GM23338 (cell line): ENCODE measurements around the gene NKD1. TPM values are rescaled to one million over a fixed set of nuclear protein-coding genes. Genes with fewer than 3 reads are reported as not detected.
A peak's percentile ranks its signal among the peaks of the same experiment; 100 is the strongest.

Experiments
- ATAC-seq: fragments of 200-7000 bp; cut with Tn5 transposase; 3 replicates; pipeline ENCODE4 v1.9.1; 2020
- DNase-seq: peaks from one replicate; pipeline ENCODE4 v3.0.0-alpha.2; 2015; ENCODE audit warnings: low spot score
- H2AFZ ChIP-seq: fragments of 200-600 bp; sonication (generic); 2 replicates; pipeline ENCODE4 v1.8.0; 2016; ENCODE audit warnings: antibody characterized with exemption, mild to moderate bottlenecking, moderate library complexity
- H3F3A ChIP-seq: fragments of 200-600 bp; sonication (generic); replicated peaks from 2 replicates; pipeline ENCODE4 v1.8.0; 2017; ENCODE audit warnings: antibody characterized with exemption, mixed run types, low read depth
- H3K27ac ChIP-seq: fragments of 200-600 bp; sonication (generic); 2 replicates; pipeline ENCODE4 v1.6.1; 2016; ENCODE audit warnings: low read depth
- H3K27me3 ChIP-seq: fragments of 200-600 bp; sonication (generic); 2 replicates; pipeline ENCODE4 v1.8.0; 2016; ENCODE audit warnings: mild to moderate bottlenecking, mixed run types, moderate library complexity; ENCODE audit not compliant: insufficient read depth
- H3K36me3 ChIP-seq: fragments of 200-600 bp; sonication (generic); 2 replicates; pipeline ENCODE4 v1.8.0; 2016; ENCODE audit warnings: mild to moderate bottlenecking; ENCODE audit not compliant: insufficient read depth
- H3K4me1 ChIP-seq: fragments of 200-600 bp; sonication (generic); 2 replicates; pipeline ENCODE4 v1.8.0; 2016; ENCODE audit warnings: mild to moderate bottlenecking, moderate library complexity; ENCODE audit not compliant: insufficient read depth
- H3K4me2 ChIP-seq: fragments of 200-600 bp; sonication (generic); 2 replicates; pipeline ENCODE4 v1.7.1; 2017; ENCODE audit warnings: mixed run types
- H3K4me3 ChIP-seq: fragments of 200-600 bp; sonication (generic); 2 replicates; pipeline ENCODE4 v1.6.1; 2016; ENCODE audit warnings: mixed run types
- H3K79me2 ChIP-seq: fragments of 200-600 bp; sonication (generic); replicated peaks from 2 replicates; pipeline ENCODE4 v1.8.0; 2017; ENCODE audit warnings: mild to moderate bottlenecking; ENCODE audit not compliant: insufficient read depth
- H3K9me2 ChIP-seq: fragments of 200-600 bp; sonication (generic); 2 replicates; pipeline ENCODE4 v1.8.0; 2017; ENCODE audit not compliant: insufficient read depth
- H4K20me1 ChIP-seq: fragments of 200-600 bp; sonication (generic); replicated peaks from 2 replicates; pipeline ENCODE4 v1.8.0; 2017; ENCODE audit warnings: mild to moderate bottlenecking; ENCODE audit not compliant: insufficient read depth
- H3K27ac Mint-ChIP-seq: 2 replicates; pipeline ENCODE4 v1.8.0; 2020; ENCODE audit warnings: inconsistent platforms, mild to moderate bottlenecking, moderate library complexity, mixed read lengths
- H3K27me3 Mint-ChIP-seq: 3 replicates; pipeline ENCODE4 v1.8.0; 2022; ENCODE audit warnings: low read depth, mild to moderate bottlenecking, moderate library complexity, mixed read lengths, inconsistent platforms; ENCODE audit not compliant: insufficient read depth, poor library complexity
- H3K36me3 Mint-ChIP-seq: 3 replicates; pipeline ENCODE4 v1.8.0; 2021; ENCODE audit warnings: low read depth, mild to moderate bottlenecking, inconsistent platforms, moderate library complexity, mixed read lengths
- H3K4me1 Mint-ChIP-seq: 3 replicates; pipeline ENCODE4 v1.8.0; 2020; ENCODE audit warnings: mild to moderate bottlenecking, inconsistent platforms, mixed read lengths
- H3K4me3 Mint-ChIP-seq: 3 replicates; pipeline ENCODE4 v1.8.0; 2021; ENCODE audit warnings: moderate library complexity, mild to moderate bottlenecking, inconsistent platforms, mixed read lengths
- H3K9me3 Mint-ChIP-seq: 3 replicates; pipeline ENCODE4 v1.8.0; 2020; ENCODE audit warnings: moderate library complexity, mild to moderate bottlenecking, inconsistent platforms, mixed read lengths
- CREB1 ChIP-seq: fragments of 250-450 bp; sonication (Bioruptor Pico); IDR thresholded peaks from 2 replicates; pipeline ENCODE4 v1.5.0; 2020; ENCODE audit warnings: low read depth, mild to moderate bottlenecking, moderate library complexity
- EZH2 ChIP-seq: fragments of 200-600 bp; sonication (generic); IDR thresholded peaks from one replicate; pipeline ENCODE4 v1.8.0; 2017; ENCODE audit warnings: antibody characterized with exemption, mild to moderate bottlenecking, low read depth; ENCODE audit not compliant: unreplicated experiment
- JUNB ChIP-seq: IDR thresholded peaks from one replicate; pipeline ENCODE4 v1.6.1; 2016; ENCODE audit warnings: antibody characterized with exemption; ENCODE audit not compliant: unreplicated experiment
- NANOG ChIP-seq: IDR thresholded peaks from 2 replicates; pipeline ENCODE4 v1.6.1; 2016; ENCODE audit warnings: antibody characterized with exemption, borderline replicate concordance
- POLR2AphosphoS5 ChIP-seq: IDR thresholded peaks from 2 replicates; pipeline ENCODE4 v1.6.1; 2016; ENCODE audit warnings: antibody characterized with exemption, low read depth
- REST ChIP-seq: IDR thresholded peaks from one replicate; pipeline ENCODE4 v1.6.1; 2018; ENCODE audit warnings: antibody characterized with exemption; ENCODE audit not compliant: unreplicated experiment
- STAT1 ChIP-seq: IDR thresholded peaks from one replicate; pipeline ENCODE4 v1.6.1; 2016; ENCODE audit warnings: antibody characterized with exemption; ENCODE audit not compliant: unreplicated experiment
- ZNF331 ChIP-seq: fragments of 250-450 bp; sonication (Bioruptor Pico); IDR thresholded peaks from 2 replicates; pipeline ENCODE4 v1.5.0; 2020; ENCODE audit warnings: low read depth, mild to moderate bottlenecking, moderate library complexity
- polyA plus RNA-seq: library from polyadenylated mRNA; unstranded; fragments of >200 nt; fragmentation: Nextera tagmentation; extraction: Ambion mirVana; gene quantifications from 2 replicates; pipeline ENCODE4 v1.2.1, GENCODE V29; 2016
- total RNA-seq: library from RNA; depleted of rRNA; stranded (reverse); fragments of >200 nt; shearing (Covaris generic); gene quantifications from 2 replicates; pipeline ENCODE4 v1.2.3, GENCODE V29; 2014
- TF ChIP-seq, protein P1 (sequence below), 2 experiments: fragments of 200-600 bp in 1 of 2; sonication (generic) in 1 of 2; conservative IDR thresholded peaks; 2 replicates each; pipeline versions ENCODE4 v1.5.1 to v1.6.1; 2016 to 2017; ENCODE audit warnings: antibody characterized with exemption in 2 of 2, low read depth in 2 of 2, mild to moderate bottlenecking in 2 of 2, moderate library complexity in 1 of 2
- TF ChIP-seq, protein P2 (sequence below): fragments of 250-450 bp; sonication (Bioruptor Pico); IDR thresholded peaks from 2 replicates; pipeline ENCODE4 v1.5.0; 2020; ENCODE audit warnings: mild to moderate bottlenecking, moderate library complexity

Gene NKD1
- total and polyA plus RNA-seq, 2 experiments from 2014 or later = 2.1 to 2.3 TPM

GRCh38 chr16:50692999-50693781 is 145.0 kb downstream of the NKD1 start, which contains the start of gene NOD2:
NOD2 (plus strand) TSS chr16:50693606; CDS start chr16:50699496, 5,890 bp downstream.
- no peak within 1 kb of the TSS for H3K27ac Mint-ChIP-seq
- H3K36me3 Mint-ChIP-seq = no peaks in the 10 kb centered on the region
- H2AFZ ChIP-seq = peak within 1 kb of the TSS; percentile 99
- TF ChIP-seq, protein P1, sequence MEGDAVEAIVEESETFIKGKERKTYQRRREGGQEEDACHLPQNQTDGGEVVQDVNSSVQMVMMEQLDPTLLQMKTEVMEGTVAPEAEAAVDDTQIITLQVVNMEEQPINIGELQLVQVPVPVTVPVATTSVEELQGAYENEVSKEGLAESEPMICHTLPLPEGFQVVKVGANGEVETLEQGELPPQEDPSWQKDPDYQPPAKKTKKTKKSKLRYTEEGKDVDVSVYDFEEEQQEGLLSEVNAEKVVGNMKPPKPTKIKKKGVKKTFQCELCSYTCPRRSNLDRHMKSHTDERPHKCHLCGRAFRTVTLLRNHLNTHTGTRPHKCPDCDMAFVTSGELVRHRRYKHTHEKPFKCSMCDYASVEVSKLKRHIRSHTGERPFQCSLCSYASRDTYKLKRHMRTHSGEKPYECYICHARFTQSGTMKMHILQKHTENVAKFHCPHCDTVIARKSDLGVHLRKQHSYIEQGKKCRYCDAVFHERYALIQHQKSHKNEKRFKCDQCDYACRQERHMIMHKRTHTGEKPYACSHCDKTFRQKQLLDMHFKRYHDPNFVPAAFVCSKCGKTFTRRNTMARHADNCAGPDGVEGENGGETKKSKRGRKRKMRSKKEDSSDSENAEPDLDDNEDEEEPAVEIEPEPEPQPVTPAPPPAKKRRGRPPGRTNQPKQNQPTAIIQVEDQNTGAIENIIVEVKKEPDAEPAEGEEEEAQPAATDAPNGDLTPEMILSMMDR (conservative IDR thresholded peaks at IDR 0.05; ENCODE audit: low read depth in 2 of 2) = no peak
- H3K27me3 ChIP-seq = peaks cover 19% of the 10 kb centered on the region
- H3K4me3 ChIP-seq = peak within 1 kb of the TSS; percentile 63
- ATAC-seq (peak; percentile 94), DNase-seq (peak; percentile 68)
- no peaks in the 10 kb centered on the region for H4K20me1 ChIP-seq
- H3K79me2 ChIP-seq = no peaks in the 10 kb centered on the region
- H3K27me3 Mint-ChIP-seq = peaks cover 24% of the 10 kb centered on the region
- H3K4me1 Mint-ChIP-seq = peaks cover 3% of the 10 kb centered on the region
- peak within 1 kb of the TSS; percentile 69 for H3K4me3 Mint-ChIP-seq
- H3K36me3 ChIP-seq = no peaks in the 10 kb centered on the region
- H3K4me2 ChIP-seq = peak within 1 kb of the TSS; percentile 85
- no peak within 1 kb of the TSS for H3K27ac ChIP-seq
- no peaks in the 10 kb centered on the region for H3K9me2 ChIP-seq
- no peaks in the 10 kb centered on the region for H3K4me1 ChIP-seq
- H3K9me3 Mint-ChIP-seq = no peaks in the 10 kb centered on the region
- no peaks in the 10 kb centered on the region for H3F3A ChIP-seq

- H3K27me3 Mint-ChIP-seq = peaks cover 24% of the 10 kb centered on the region
- Histone ChIP-seq H3K4me3 (no peak overlapping the region), H3K27ac (no peak overlapping the region), H3F3A (no peaks in the 10 kb centered on the region), H2AFZ (no peak overlapping the region), H3K4me1 (no peaks in the 10 kb centered on the region), H3K9me2 (no peaks in the 10 kb centered on the region), H3K4me2 (no peak overlapping the region), H3K27me3 (peaks cover 19% of the 10 kb centered on the region), H3K36me3 (no peaks in the 10 kb centered on the region), H4K20me1 (no peaks in the 10 kb centered on the region), H3K79me2 (no peaks in the 10 kb centered on the region)
- H3K4me3 Mint-ChIP-seq = peak overlapping the region; percentile 67
- H3K27ac Mint-ChIP-seq = no peak overlapping the region
- peaks cover 3% of the 10 kb centered on the region for H3K4me1 Mint-ChIP-seq
- DNase-seq (no peak), ATAC-seq (no peak)
- no peaks in the 10 kb centered on the region for H3K9me3 Mint-ChIP-seq
- no peaks in the 10 kb centered on the region for H3K36me3 Mint-ChIP-seq
- TF ChIP-seq STAT1 (no peak), NANOG (no peak), EZH2 (no peak), POLR2AphosphoS5 (no peak), ZNF331 (CRISPR knock-in tag) (no peak), JUNB (no peak), REST (no peak), CREB1 (CRISPR knock-in tag) (no peak)
- TF ChIP-seq, protein P2, sequence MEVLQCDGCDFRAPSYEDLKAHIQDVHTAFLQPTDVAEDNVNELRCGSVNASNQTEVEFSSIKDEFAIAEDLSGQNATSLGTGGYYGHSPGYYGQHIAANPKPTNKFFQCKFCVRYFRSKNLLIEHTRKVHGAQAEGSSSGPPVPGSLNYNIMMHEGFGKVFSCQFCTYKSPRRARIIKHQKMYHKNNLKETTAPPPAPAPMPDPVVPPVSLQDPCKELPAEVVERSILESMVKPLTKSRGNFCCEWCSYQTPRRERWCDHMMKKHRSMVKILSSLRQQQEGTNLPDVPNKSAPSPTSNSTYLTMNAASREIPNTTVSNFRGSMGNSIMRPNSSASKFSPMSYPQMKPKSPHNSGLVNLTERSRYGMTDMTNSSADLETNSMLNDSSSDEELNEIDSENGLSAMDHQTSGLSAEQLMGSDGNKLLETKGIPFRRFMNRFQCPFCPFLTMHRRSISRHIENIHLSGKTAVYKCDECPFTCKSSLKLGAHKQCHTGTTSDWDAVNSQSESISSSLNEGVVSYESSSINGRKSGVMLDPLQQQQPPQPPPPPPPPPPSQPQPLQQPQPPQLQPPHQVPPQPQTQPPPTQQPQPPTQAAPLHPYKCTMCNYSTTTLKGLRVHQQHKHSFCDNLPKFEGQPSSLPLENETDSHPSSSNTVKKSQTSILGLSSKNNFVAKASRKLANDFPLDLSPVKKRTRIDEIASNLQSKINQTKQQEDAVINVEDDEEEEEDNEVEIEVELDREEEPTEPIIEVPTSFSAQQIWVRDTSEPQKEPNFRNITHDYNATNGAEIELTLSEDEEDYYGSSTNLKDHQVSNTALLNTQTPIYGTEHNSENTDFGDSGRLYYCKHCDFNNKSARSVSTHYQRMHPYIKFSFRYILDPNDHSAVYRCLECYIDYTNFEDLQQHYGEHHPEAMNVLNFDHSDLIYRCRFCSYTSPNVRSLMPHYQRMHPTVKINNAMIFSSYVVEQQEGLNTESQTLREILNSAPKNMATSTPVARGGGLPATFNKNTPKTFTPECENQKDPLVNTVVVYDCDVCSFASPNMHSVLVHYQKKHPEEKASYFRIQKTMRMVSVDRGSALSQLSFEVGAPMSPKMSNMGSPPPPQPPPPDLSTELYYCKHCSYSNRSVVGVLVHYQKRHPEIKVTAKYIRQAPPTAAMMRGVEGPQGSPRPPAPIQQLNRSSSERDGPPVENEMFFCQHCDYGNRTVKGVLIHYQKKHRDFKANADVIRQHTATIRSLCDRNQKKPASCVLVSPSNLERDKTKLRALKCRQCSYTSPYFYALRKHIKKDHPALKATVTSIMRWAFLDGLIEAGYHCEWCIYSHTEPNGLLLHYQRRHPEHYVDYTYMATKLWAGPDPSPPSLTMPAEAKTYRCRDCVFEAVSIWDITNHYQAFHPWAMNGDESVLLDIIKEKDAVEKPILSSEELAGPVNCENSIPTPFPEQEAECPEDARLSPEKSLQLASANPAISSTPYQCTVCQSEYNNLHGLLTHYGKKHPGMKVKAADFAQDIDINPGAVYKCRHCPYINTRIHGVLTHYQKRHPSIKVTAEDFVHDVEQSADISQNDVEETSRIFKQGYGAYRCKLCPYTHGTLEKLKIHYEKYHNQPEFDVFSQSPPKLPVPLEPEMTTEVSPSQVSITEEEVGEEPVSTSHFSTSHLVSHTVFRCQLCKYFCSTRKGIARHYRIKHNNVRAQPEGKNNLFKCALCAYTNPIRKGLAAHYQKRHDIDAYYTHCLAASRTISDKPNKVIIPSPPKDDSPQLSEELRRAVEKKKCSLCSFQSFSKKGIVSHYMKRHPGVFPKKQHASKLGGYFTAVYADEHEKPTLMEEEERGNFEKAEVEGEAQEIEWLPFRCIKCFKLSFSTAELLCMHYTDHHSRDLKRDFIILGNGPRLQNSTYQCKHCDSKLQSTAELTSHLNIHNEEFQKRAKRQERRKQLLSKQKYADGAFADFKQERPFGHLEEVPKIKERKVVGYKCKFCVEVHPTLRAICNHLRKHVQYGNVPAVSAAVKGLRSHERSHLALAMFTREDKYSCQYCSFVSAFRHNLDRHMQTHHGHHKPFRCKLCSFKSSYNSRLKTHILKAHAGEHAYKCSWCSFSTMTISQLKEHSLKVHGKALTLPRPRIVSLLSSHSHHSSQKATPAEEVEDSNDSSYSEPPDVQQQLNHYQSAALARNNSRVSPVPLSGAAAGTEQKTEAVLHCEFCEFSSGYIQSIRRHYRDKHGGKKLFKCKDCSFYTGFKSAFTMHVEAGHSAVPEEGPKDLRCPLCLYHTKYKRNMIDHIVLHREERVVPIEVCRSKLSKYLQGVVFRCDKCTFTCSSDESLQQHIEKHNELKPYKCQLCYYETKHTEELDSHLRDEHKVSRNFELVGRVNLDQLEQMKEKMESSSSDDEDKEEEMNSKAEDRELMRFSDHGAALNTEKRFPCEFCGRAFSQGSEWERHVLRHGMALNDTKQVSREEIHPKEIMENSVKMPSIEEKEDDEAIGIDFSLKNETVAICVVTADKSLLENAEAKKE = no peak
These were observed 146.0 kb downstream of the NKD1 start for GRCh38 chr16:50694206-50694605.
